ENCODE results near the gene VCPKMT. TPM values are rescaled to one million over a fixed set of nuclear protein-coding genes. Genes with fewer than 3 reads are reported as not detected.

VCPKMT gene
- total RNA-seq, 4 donors from 2014 or later: 4.7 to 9.6 (median 5.9) TPM

DNA sequence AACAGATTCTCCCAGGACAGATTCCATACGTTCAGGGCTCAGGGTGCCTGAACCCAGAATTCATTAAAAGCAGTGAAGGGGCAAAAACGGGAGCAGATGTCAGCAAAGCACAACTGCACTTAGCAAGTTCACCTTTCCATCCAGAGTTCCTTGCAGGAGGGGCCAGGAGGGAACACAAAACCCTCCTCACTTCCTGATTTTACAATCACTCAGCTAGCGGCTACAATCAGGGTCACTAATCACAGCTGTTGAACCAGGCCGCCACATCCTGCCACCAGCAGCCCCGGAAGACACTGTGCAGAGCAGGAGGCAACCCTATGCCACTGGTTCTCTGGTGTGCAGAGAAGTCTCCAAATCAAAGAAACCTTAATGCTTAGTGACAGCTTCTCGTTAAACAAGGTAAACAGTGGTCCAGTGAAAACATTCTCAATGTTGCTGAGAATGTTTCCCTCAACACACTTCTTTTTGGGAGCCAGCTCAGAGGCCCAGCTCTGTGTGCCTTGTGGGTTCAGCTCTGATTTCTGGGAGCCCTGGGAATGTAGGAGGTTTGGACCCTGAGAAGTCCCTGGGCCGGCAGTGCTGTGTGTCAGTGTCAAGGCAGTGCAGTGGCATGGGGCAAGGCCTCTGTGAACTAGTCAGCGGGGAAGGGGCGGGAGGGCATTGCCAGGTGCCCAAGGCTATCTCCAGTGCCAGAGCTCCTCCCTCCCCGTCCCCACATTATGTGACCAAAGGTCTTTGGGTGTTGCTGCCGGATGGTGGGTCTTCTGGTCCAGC is 54.5 kb downstream of the VCPKMT start:
- DNase-seq (ENCODE audit: low spot score in 2 of 2): no peak
- Histone ChIP-seq H3K4me1 (peaks cover 0 to 26% (median 24%) of the 10 kb centered on the region in 4 donors), H3K27ac (peak overlapping the region; percentile 2 to 84 (median 78)), H3K4me3 (no peak overlapping the region), H3K27me3 (no peaks in the 10 kb centered on the region), H3K9me3 (no peaks in the 10 kb centered on the region), H3K36me3 (no peaks in the 10 kb centered on the region)
- no peak for TF ChIP-seq EP300 (IDR thresholded peaks at IDR 0.05)
- 66 to 68% methylated on average over 11 of the region's 11 CpGs for WGBS, 2 donors

DNA sequence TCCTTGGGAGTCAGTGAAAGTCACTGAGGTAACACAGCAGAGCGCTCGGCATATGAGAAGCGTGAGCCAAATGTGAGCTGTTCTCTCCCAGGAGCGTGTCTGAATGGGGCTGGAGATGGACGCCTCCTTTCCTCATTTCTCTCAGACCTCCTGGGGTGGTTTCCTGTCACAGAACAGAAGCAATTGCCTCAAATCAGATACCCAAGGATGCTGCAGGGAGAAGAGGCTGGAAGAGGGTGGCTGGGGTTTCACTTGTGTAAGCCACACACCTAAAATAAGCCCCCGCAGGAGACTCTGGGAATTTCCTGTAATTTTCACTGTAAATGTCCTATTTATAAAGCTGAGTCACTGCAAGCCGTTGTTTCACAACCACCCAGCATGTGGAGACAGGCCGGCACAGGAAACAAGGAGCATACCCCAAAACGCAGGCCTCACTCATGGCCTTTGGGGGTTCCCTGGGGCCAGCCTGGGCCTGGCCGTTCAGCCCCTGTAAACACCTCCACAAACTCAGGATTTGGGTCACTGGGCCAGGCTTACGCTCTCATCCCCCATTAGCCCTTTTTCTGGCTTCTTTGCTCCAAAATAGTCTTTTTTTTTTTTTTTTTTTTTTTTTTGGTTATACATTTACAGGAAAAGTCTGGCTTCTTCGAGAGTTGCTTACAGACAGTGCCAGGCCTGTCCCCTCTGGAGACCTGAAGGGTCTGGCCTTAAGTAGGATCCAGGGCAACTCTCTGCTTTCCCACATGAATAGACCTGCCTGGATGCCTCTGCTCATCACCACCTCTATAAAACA is 55.3 kb downstream of the VCPKMT start:
- H3K27me3 ChIP-seq: no peaks in the 10 kb centered on the region
- DNase-seq (ENCODE audit: low spot score in 2 of 2): peak in 1 of 2 donors; percentile 71
- H3K36me3 ChIP-seq: no peaks in the 10 kb centered on the region
- 29 to 31% methylated on average over 12 of the region's 12 CpGs for WGBS, 2 donors
- H3K4me3 ChIP-seq: no peak overlapping the region
- H3K27ac ChIP-seq: peak overlapping the region; percentile 2 to 84 (median 78)
- H3K9me3 ChIP-seq: no peaks in the 10 kb centered on the region
- TF ChIP-seq EP300 (IDR thresholded peaks at IDR 0.05): peak in 1 of 2 donors; percentile 53
- no peak for TF ChIP-seq POLR2A (IDR thresholded peaks at IDR 0.05)
- TF ChIP-seq, protein P1, sequence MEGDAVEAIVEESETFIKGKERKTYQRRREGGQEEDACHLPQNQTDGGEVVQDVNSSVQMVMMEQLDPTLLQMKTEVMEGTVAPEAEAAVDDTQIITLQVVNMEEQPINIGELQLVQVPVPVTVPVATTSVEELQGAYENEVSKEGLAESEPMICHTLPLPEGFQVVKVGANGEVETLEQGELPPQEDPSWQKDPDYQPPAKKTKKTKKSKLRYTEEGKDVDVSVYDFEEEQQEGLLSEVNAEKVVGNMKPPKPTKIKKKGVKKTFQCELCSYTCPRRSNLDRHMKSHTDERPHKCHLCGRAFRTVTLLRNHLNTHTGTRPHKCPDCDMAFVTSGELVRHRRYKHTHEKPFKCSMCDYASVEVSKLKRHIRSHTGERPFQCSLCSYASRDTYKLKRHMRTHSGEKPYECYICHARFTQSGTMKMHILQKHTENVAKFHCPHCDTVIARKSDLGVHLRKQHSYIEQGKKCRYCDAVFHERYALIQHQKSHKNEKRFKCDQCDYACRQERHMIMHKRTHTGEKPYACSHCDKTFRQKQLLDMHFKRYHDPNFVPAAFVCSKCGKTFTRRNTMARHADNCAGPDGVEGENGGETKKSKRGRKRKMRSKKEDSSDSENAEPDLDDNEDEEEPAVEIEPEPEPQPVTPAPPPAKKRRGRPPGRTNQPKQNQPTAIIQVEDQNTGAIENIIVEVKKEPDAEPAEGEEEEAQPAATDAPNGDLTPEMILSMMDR (IDR thresholded peaks at IDR 0.05): peak in 3 of 5 experiments; percentile 25 to 55 (median 49)
- H3K4me1 ChIP-seq: peaks cover 0 to 26% (median 24%) of the 10 kb centered on the region in 4 donors

DNA sequence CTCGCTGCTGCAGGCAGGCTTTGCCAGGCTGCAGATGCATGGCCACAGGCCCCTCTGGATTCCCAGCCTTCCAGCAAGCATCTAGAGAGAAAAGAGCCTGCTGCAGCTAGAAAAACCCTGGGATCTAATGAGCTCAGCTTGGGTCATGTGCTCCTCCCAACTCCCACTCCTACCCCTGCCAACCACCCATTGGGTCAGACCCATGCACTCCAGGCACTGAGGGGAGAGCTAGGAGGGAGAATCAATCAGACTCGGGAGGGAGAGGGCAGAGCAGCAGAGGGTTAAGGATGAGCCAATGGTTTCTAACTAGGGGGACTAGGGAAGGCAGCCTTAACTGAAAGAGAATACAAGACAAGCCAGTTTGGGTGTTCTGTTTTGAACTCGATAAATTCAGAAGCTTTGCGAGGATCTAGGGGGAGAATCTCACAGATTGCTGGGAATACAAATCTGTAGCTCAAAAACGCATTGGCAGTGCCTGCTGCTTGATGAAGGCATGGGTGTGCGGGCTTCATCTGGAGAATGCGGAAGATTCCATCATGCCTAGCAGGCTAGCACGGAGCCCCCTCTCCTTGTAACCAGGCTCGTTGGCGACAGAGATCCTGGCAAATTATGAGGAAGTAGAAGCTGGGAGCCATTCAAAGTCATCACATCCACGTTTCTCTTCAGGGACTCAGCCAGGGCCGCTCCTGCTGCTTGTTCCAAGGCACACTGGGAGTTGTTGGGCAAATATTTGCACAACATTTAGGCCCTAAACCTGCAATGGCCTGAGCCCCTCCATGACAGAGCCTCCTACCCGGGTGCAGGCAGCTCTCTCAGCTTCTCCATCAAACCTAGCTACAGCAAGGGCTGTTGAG is 56.4 kb downstream of the VCPKMT start:
- DNase-seq (ENCODE audit: low spot score in 2 of 2): no peak
- peak overlapping the region in 3 of 4 donors; percentile 73 to 84 (median 84) for H3K27ac ChIP-seq
- no peaks in the 10 kb centered on the region for H3K9me3 ChIP-seq
- TF ChIP-seq, protein P1 (IDR thresholded peaks at IDR 0.05): no peak
- no peak for TF ChIP-seq EP300 (IDR thresholded peaks at IDR 0.05)
- TF ChIP-seq POLR2A (IDR thresholded peaks at IDR 0.05): no peak
- no peaks in the 10 kb centered on the region for H3K27me3 ChIP-seq
- H3K4me1 ChIP-seq: peaks cover 0 to 26% (median 24%) of the 10 kb centered on the region in 4 donors
- H3K36me3 ChIP-seq: no peaks in the 10 kb centered on the region
- no peak overlapping the region for H3K4me3 ChIP-seq
- 81 to 84% methylated on average over 13 of the region's 13 CpGs for WGBS, 2 donors

Small RNA genes lying within 50 kb of the gene (small RNA-seq; reads per million reads assigned to genes)
- not detected for gene RF00019

Other genes with a start within 250 kb of the VCPKMT start
- gene ARF6, start 223.5 kb downstream of the VCPKMT start, total RNA-seq: 10 to 100 TPM; 34.7 to 42.0 (median 35.7) TPM
- 10 to 100 TPM; 30.9 to 41.5 (median 38.0) TPM for gene SOS2, start 115.0 kb upstream of the VCPKMT start, total RNA-seq
- gene L2HGDH, start 195.7 kb upstream of the VCPKMT start, total RNA-seq: 10 to 100 TPM in 1 of 4 donors, 1 to 10 TPM in 3; 2.0 to 16.2 (median 3.9) TPM
- gene DMAC2L, start 195.8 kb upstream of the VCPKMT start, total RNA-seq: 10 to 100 TPM in 3 of 4 donors, 1 to 10 TPM in 1; 7.5 to 23.1 (median 20.4) TPM

Measured in tibial nerve (tissue), 4 donors.